ENCODE data around the gene WDR17. TPM values are rescaled to one million over a fixed set of nuclear protein-coding genes. Genes with fewer than 3 reads are reported as not detected.

The WDR17 gene
- total RNA-seq, 1 donor from 2014 or later, result 2.1 TPM

DNA sequence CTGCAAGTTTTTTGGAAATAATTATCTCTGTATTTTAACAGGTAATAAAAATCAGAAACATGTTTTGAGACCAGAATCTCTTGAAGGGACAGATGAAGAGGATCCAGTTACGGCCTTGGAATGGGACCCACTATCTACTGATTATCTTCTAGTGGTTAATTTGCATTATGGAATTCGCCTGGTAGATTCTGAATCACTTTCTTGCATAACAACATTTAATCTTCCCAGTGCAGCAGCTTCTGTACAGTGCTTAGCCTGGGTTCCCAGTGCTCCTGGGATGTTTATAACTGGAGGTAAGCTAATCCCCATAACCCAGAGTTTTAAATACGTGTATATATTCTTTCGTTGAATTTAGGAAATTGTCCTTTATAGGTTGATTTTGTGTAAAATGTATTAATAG, 59.4 kb downstream of the WDR17 start:
- intact Hi-C loops (cut with micrococcal nuclease), result loop anchor here (2.0 kb wide), 2 partner anchors 70 to 778 kb away; partner anchors contain the start of gene SPATA4
- Mint-ChIP-seq H3K4me3 (no peak overlapping the region), H3K9me3 (no peaks in the 10 kb centered on the region), H3K27ac (no peak overlapping the region), H3K36me3 (ENCODE audit: low read depth) (no peaks in the 10 kb centered on the region), H3K4me1 (peaks cover 10% of the 10 kb centered on the region), H3K27me3 (no peaks in the 10 kb centered on the region)
- no peak for DNase-seq

DNA sequence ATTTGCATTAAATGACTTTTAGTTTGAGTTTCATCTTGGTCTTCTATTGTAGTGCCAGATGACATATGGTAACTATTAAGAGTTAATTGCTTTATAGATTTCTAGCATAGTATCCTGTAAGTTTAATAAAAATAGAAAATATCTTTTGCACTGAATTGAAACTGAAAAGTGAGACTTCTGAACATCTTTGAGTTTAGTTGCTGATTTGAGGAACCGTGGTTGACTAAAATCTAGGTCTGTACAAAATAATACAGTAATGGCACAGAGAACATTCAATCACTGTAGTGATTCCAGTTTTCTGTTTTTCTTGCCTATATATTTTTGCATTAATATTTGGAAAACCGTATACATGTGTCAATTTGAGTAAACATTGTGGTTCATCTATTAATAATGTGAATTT, 69.0 kb downstream of the WDR17 start:
- Mint-ChIP-seq H3K27ac (no peak overlapping the region), H3K4me3 (no peak overlapping the region), H3K4me1 (no peaks in the 10 kb centered on the region), H3K9me3 (no peaks in the 10 kb centered on the region), H3K27me3 (no peaks in the 10 kb centered on the region), H3K36me3 (ENCODE audit: low read depth) (no peaks in the 10 kb centered on the region)
- no peak for DNase-seq
- intact Hi-C loops (cut with micrococcal nuclease), result no loop called here

DNA sequence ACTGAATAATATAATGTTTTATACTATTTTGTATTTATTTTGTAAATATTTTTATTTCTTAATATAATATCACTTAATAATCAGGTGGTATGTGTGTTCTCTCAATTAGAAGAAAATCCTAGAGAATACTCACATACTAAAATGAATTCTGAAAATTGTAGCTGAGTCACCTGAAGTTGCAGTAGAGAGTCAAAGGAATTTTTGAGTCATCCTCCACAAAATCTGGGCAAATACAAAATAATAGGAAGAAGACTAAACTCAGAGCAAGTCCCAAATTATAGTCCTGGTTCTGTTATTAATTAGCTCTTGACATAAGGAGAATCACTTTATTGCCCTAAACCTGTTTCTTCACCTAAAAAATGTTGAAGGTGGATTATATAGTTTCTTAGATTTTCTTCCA, 72.0 kb downstream of the WDR17 start:
- intact Hi-C loops (cut with micrococcal nuclease), result no loop called here
- H3K4me3 Mint-ChIP-seq, result no peak overlapping the region
- no peaks in the 10 kb centered on the region for H3K9me3 Mint-ChIP-seq
- no peak overlapping the region for H3K27ac Mint-ChIP-seq
- H3K27me3 Mint-ChIP-seq, result no peaks in the 10 kb centered on the region
- H3K4me1 Mint-ChIP-seq, result no peaks in the 10 kb centered on the region
- DNase-seq, result no peak
- no peaks in the 10 kb centered on the region for H3K36me3 Mint-ChIP-seq (ENCODE audit: low read depth)

DNA sequence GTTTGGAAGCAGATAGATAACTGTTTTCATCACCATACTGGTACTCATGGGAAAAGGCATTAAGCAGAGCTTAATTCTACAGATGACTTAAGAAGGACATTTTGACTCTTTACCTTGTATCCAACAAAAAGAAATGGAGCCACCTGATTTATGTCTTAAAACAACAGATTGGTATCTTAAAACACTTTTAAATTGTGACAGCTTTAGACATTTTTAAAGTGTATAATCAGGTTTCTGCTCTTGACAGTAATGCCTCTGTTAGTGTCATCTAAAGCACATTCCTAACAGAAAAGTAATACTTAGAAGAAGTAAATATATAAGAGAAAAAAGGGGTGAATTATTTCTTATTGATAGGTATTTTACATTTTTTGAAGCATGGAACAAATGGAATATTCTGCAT, 73.9 kb downstream of the WDR17 start:
- Mint-ChIP-seq H3K4me3 (no peak overlapping the region), H3K27ac (no peak overlapping the region), H3K9me3 (no peaks in the 10 kb centered on the region), H3K4me1 (no peaks in the 10 kb centered on the region), H3K27me3 (no peaks in the 10 kb centered on the region), H3K36me3 (ENCODE audit: low read depth) (no peaks in the 10 kb centered on the region)
- intact Hi-C loops (cut with micrococcal nuclease), result no loop called here
- DNase-seq, result no peak

DNA sequence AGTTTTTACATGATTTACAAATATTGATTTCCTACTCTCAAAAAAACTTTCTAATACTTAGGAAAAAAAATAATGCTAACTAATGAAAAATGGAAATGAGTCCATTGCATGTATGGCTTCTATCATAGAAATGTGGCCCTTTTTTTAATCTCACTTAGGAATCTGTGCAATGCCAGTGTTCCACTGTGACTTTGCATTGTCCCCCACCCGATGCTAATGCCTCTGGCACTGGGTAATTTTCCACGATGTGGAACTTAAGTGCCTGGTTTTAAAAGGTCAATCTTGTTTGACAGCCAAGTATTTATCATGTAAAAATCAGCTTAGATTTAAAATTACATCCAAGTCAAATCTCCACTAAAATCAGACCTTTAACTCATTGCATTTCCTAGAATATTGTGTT, 76.6 kb downstream of the WDR17 start:
- no peaks in the 10 kb centered on the region for H3K4me1 Mint-ChIP-seq
- H3K4me3 Mint-ChIP-seq, result no peak overlapping the region
- no peak overlapping the region for H3K27ac Mint-ChIP-seq
- intact Hi-C loops (cut with micrococcal nuclease), result no loop called here
- H3K27me3 Mint-ChIP-seq, result no peaks in the 10 kb centered on the region
- DNase-seq, result no peak
- no peaks in the 10 kb centered on the region for H3K36me3 Mint-ChIP-seq (ENCODE audit: low read depth)
- no peaks in the 10 kb centered on the region for H3K9me3 Mint-ChIP-seq

DNA sequence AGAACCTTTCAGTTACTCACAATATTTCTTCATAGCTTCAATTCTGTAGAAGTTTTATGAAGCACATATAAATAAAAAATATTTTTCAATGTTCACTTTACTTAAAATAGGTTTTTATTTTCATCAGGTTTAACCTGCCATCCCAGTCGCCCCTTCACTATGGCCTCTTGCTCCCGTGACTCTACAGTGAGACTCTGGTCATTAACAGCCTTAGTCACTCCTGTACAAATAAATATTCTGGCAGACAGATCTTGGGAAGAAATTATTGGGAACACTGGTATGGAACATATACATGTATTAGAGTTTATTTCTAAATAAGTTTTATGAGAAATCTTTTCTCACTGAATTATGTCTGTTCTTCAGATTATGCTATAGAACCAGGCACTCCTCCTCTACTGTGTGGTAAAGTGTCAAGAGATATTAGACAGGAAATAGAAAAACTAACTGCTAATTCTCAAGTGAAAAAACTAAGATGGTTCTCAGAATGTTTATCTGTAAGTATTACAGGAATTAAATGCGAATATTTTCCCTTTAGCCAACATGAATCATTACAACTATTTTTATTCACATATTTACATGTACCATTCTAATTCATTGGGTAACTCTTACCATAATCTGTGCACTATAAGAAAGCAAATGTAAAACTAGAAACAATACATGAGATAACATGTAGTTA, 84.2 kb downstream of the WDR17 start:
- H3K4me1 Mint-ChIP-seq, result no peaks in the 10 kb centered on the region
- H3K27me3 Mint-ChIP-seq, result no peaks in the 10 kb centered on the region
- H3K27ac Mint-ChIP-seq, result no peak overlapping the region
- DNase-seq, result no peak
- H3K36me3 Mint-ChIP-seq (ENCODE audit: low read depth), result no peaks in the 10 kb centered on the region
- no peak overlapping the region for H3K4me3 Mint-ChIP-seq
- no peaks in the 10 kb centered on the region for H3K9me3 Mint-ChIP-seq
- intact Hi-C loops (cut with micrococcal nuclease), result loop anchor here (1.0 to 5.0 kb wide), 2 partner anchors 127 to 190 kb away; no protein-coding TSS in a partner anchor

DNA sequence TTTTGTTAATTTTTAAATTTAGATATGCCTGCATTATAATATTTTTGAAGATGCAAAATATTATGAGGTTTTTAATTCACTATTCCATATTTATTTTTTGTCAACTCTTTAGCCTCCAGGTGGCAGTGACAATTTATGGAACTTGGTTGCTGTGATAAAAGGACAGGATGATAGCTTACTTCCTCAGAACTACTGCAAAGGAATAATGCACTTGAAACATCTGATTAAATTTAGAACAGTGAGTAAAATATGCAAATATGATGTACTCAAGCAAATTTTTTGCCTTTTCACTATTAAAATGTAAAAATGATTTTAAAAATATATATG, 84.7 kb downstream of the WDR17 start:
- Mint-ChIP-seq H3K27me3 (no peaks in the 10 kb centered on the region), H3K9me3 (no peaks in the 10 kb centered on the region), H3K36me3 (ENCODE audit: low read depth) (no peaks in the 10 kb centered on the region), H3K4me3 (no peak overlapping the region), H3K27ac (no peak overlapping the region), H3K4me1 (no peaks in the 10 kb centered on the region)
- intact Hi-C loops (cut with micrococcal nuclease), result loop anchor here (1.0 kb wide), 1 partner anchor 190 kb away; no protein-coding TSS in a partner anchor
- DNase-seq, result no peak

DNA sequence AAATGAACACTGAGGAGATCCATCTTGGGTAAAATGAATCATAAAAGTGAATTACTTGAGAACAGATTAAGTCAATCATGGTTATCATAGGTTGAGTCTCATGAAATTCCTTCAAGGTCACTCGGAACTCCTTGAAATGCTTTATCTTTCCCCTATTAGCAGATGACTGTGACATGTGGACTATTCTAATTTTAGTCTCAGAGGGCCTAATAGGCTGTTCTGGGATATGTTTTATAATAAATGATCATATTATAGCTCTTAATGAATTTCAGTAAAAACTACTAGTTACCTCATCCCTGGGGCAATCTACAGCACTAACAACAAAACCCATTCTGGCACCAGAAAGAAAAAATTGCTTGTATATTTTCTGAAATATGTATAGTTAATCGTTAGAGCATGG, 85.1 kb downstream of the WDR17 start:
- Mint-ChIP-seq H3K36me3 (ENCODE audit: low read depth) (no peaks in the 10 kb centered on the region), H3K27ac (no peak overlapping the region), H3K9me3 (no peaks in the 10 kb centered on the region), H3K4me3 (no peak overlapping the region), H3K27me3 (no peaks in the 10 kb centered on the region), H3K4me1 (no peaks in the 10 kb centered on the region)
- intact Hi-C loops (cut with micrococcal nuclease), result loop anchor here (1.0 kb wide), 1 partner anchor 190 kb away; no protein-coding TSS in a partner anchor
- DNase-seq, result no peak

DNA sequence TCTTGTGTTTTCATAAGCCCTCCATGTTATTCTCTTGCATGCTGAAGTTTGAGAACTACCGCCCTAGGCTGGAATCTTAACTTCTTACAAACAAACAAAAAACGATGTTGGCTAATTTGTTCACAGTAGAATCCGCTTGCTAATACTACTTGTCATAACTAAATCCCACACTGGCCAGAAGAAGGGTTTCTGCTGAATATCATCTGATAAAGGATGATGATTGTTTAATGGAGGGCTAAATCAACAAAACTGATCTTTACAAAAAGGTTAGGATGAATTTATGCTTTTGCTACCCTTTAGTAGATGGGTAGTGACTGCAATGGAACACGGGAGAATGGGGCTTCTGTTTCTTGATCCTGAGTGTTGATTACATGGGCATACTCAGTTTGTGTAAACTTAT, 87.5 kb downstream of the WDR17 start:
- no peaks in the 10 kb centered on the region for H3K27me3 Mint-ChIP-seq
- no peak overlapping the region for H3K27ac Mint-ChIP-seq
- no peaks in the 10 kb centered on the region for H3K36me3 Mint-ChIP-seq (ENCODE audit: low read depth)
- intact Hi-C loops (cut with micrococcal nuclease), result no loop called here
- DNase-seq, result no peak
- no peaks in the 10 kb centered on the region for H3K9me3 Mint-ChIP-seq
- no peaks in the 10 kb centered on the region for H3K4me1 Mint-ChIP-seq
- no peak overlapping the region for H3K4me3 Mint-ChIP-seq

DNA sequence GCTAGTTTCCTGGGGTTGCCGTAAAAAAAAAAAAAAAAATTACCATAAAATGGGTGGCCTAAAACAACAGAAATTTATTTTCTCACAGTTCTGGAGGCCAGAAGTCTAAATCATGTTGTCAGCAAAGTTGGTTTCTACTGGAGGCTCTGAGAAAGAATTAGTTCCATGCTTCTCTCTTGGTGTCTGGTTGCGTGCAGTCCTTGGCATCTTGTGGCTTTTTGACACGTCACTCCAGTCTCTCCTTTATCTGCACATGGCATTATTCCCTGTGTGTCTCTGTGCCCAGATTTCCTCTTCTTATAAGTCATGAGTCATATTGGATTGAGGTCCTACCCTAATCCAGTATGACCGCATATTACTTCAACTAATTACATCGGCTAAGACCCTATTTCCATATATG, 91.0 kb downstream of the WDR17 start:
- no peaks in the 10 kb centered on the region for H3K27me3 Mint-ChIP-seq
- no peaks in the 10 kb centered on the region for H3K4me1 Mint-ChIP-seq
- no peak overlapping the region for H3K27ac Mint-ChIP-seq
- no peaks in the 10 kb centered on the region for H3K36me3 Mint-ChIP-seq (ENCODE audit: low read depth)
- H3K9me3 Mint-ChIP-seq, result no peaks in the 10 kb centered on the region
- no peak overlapping the region for H3K4me3 Mint-ChIP-seq
- DNase-seq, result no peak
- intact Hi-C loops (cut with micrococcal nuclease), result no loop called here

DNA sequence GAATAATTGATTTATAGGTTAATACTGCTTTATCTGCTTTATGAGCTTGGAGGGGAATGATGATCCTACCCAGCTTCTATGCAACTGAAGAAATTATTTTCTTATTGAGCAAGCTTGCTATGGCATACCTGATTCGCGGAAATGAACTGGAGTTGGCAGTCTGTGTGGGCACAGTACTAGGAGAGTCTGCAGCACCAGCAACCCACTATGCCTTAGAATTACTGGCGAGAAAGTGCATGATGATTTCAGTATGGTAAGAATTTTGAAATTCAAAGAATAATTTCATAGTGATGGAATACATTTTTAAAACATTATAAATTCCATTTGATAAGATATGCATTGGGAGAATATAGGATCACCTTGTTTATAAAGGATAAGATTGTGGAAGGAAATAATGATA, 97.4 kb downstream of the WDR17 start:
- no peaks in the 10 kb centered on the region for H3K9me3 Mint-ChIP-seq
- no peak overlapping the region for H3K27ac Mint-ChIP-seq
- intact Hi-C loops (cut with micrococcal nuclease), result no loop called here
- H3K4me1 Mint-ChIP-seq, result no peaks in the 10 kb centered on the region
- no peaks in the 10 kb centered on the region for H3K27me3 Mint-ChIP-seq
- no peak for DNase-seq
- no peaks in the 10 kb centered on the region for H3K36me3 Mint-ChIP-seq (ENCODE audit: low read depth)
- H3K4me3 Mint-ChIP-seq, result no peak overlapping the region

DNA sequence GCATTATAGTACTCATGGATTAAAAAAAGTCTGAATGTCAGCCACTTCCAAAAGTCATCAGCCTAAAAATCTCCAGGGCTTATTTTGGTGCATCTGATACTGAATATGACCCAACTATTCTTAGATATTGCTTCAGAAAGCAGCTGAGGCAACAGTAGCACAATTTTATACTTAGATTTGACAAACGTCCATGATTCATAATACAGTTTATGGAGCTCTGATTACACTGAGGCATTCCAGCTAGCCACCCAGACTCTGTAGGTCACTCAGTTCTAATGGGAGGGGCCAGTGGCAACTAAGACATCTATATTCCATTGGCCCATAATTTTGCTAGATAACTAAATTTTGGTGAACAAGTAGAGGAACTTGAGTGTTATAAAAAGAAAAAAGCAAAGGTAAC, 119.4 kb downstream of the WDR17 start:
- H3K4me1 Mint-ChIP-seq, result no peaks in the 10 kb centered on the region

DNA sequence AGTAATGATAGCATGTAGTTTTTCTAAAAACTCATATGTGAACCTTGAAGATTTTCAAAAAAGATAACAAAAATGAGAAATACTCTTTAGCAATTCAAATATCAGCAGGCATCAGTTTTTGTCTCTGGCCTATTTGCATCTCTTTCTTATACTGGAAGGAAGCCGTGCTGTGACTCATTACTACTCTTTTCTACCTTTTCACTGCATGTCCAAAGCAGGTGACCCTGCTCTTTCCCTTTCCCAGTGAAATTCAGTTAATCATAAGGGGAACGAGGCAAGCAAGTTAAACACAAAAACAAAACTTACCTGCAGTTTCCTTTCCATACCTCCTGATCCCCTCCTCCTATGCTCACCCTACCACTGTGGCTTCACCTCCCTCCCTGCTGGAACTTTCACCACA, 120.4 kb downstream of the WDR17 start:
- intact Hi-C loops (cut with micrococcal nuclease), result loop anchor here (1.0 kb wide), 1 partner anchor 8 kb away; no protein-coding TSS in a partner anchor
- Mint-ChIP-seq H3K9me3 (no peaks in the 10 kb centered on the region), H3K36me3 (ENCODE audit: low read depth) (no peaks in the 10 kb centered on the region)

More for the DNA sequence above, 119.4 kb downstream of the WDR17 start:
- Mint-ChIP-seq H3K4me3 (no peak overlapping the region), H3K9me3 (no peaks in the 10 kb centered on the region), H3K27me3 (peaks cover 13% of the 10 kb centered on the region), H3K27ac (no peak overlapping the region), H3K36me3 (ENCODE audit: low read depth) (no peaks in the 10 kb centered on the region)
- DNase-seq, result no peak
- intact Hi-C loops (cut with micrococcal nuclease), result no loop called here

DNA sequence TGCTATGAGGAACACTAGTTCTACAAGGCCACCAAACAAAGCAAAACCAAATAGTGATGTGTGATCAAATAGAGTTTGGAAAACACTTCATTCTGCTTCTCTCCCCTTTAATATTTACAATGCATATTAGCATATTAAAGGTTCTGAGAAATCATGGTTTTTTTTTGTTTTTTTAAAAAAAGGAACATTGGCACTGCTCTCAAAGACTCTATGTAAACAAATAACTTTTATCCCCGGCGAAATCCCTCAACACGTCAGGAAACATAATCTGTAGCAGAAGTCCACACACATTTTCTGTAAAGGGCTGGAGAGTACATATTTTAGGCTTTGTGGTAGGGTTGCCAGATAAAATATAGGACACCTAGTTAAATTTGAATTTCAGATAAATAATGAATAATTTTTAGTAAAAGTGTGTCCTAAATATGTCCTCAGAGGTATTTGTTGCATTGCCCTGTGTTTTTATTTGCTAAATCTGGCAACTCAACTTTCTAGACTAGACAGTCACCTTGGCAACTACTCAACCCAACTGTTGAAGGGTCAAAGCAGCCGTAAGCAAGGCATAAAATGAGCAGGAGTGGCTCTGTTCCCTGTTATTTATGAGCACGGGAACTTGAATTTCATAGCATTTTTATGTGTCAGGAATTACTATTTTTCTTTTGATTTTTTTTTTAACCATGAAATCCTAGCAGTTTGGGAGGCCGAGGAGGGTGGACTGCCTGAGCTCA, 121.2 kb downstream of the WDR17 start:
- no peak overlapping the region for H3K4me3 Mint-ChIP-seq
- DNase-seq, result no peak
- no peaks in the 10 kb centered on the region for H3K9me3 Mint-ChIP-seq
- intact Hi-C loops (cut with micrococcal nuclease), result loop anchor here (1.0 kb wide), 1 partner anchor 7 kb away; no protein-coding TSS in a partner anchor
- no peaks in the 10 kb centered on the region for H3K36me3 Mint-ChIP-seq (ENCODE audit: low read depth)
- H3K4me1 Mint-ChIP-seq, result no peaks in the 10 kb centered on the region
- no peak overlapping the region for H3K27ac Mint-ChIP-seq
- peaks cover 22% of the 10 kb centered on the region for H3K27me3 Mint-ChIP-seq

More for the DNA sequence above, 120.4 kb downstream of the WDR17 start:
- no peak overlapping the region for H3K4me3 Mint-ChIP-seq
- H3K27me3 Mint-ChIP-seq, result peaks cover 14% of the 10 kb centered on the region
- H3K4me1 Mint-ChIP-seq, result no peaks in the 10 kb centered on the region
- H3K27ac Mint-ChIP-seq, result no peak overlapping the region
- no peak for DNase-seq
